ENCODE measurements around the gene OSR1.

- TF ChIP-seq CTCF (IDR thresholded peaks at IDR 0.05) = no peak
- TF ChIP-seq ZFX (IDR thresholded peaks at IDR 0.05; ENCODE audit: borderline replicate concordance) = no peak
Observed at GRCh38 chr2:19363474-19363778, 5.0 kb upstream of the OSR1 start.

Data from 22Rv1 (cell line).